Ascending aorta (tissue), 2 donors: ENCODE data around the gene FBXO2. TPM values are rescaled to one million over a fixed set of nuclear protein-coding genes. Genes with fewer than 3 reads are reported as not detected.
A peak's percentile ranks its signal among the peaks of the same experiment; 100 is the strongest.

Source experiments
- DNase-seq, 2 donors: peaks; one replicate each; pipeline ENCODE4 v3.0.0-alpha.2; 2019; ENCODE audit warnings: low spot score in 2 of 2
- H3K27ac ChIP-seq, 2 donors: fragments of 200-600 bp; sonication (generic); one replicate each; pipeline ENCODE4 v1.5.1; 2016 to 2017; ENCODE audit warnings: mild to moderate bottlenecking in 1 of 2
- H3K27me3 ChIP-seq: fragments of 200-600 bp; sonication (generic); one replicate; pipeline ENCODE4 v1.5.1; 2017
- H3K36me3 ChIP-seq, 2 donors: fragments of 200-600 bp; sonication (generic); one replicate each; pipeline ENCODE4 v1.5.1; 2016
- H3K4me1 ChIP-seq, 2 donors: fragments of 200-600 bp; sonication (generic); one replicate each; pipeline ENCODE4 v1.5.1; 2016 to 2017; ENCODE audit warnings: mild to moderate bottlenecking in 1 of 2
- H3K4me3 ChIP-seq, 2 donors: fragments of 200-600 bp; sonication (generic); one replicate each; pipeline ENCODE4 v1.5.1; 2016 to 2017; ENCODE audit warnings: mild to moderate bottlenecking in 1 of 2
- H3K9me3 ChIP-seq, 2 donors: fragments of 200-600 bp; sonication (generic); one replicate each; pipeline ENCODE4 v1.5.1; 2016
- CTCF ChIP-seq, 3 experiments: fragments of 200-600 bp in 2 of 3; fragments of 450-650 bp in 1 of 3; sonication (generic) in 2 of 3; IDR thresholded peaks; one replicate each; pipeline ENCODE4 v1.5.1; 2016 to 2019; ENCODE audit warnings: antibody characterized with exemption in 3 of 3, mild to moderate bottlenecking in 1 of 3, moderate library complexity in 1 of 3
- intact Hi-C: fragments of 100-400 bp; cut with DNase I; formaldehyde crosslinking; loops from one replicate; pipeline ENCODE4 v1.15.1; 2023
- total RNA-seq: library from RNA; depleted of rRNA; stranded (reverse); fragments of >200 nt; gene quantifications from one replicate; pipeline ENCODE4 v1.1.0, GENCODE V29; 2016

FBXO2 gene
- total RNA-seq, 1 donor from 2014 or later = 6.1 TPM

GRCh38 chr1:11657654-11658053 is 3.4 kb upstream of the FBXO2 start:
- DNase-seq = no peak
- no peak for TF ChIP-seq CTCF (IDR thresholded peaks at IDR 0.05)
- no peak overlapping the region for H3K4me3 ChIP-seq
- H3K27ac ChIP-seq = no peak overlapping the region
- intact Hi-C loops = loop anchor here (10.0 kb wide), 1 partner anchor 247 kb away; no protein-coding TSS in a partner anchor
- H3K9me3 ChIP-seq = no peaks in the 10 kb centered on the region
- H3K27me3 ChIP-seq = no peaks in the 10 kb centered on the region
- peaks cover 7 to 20% of the 10 kb centered on the region in 2 donors for H3K36me3 ChIP-seq
- peaks cover 8 to 10% of the 10 kb centered on the region in 2 donors for H3K4me1 ChIP-seq

- peak overlapping the region; percentile 77 to 86 for H3K4me3 ChIP-seq
- H3K36me3 ChIP-seq = peaks cover 3 to 10% of the 10 kb centered on the region in 2 donors
Observed at GRCh38 chr1:11654939-11655808, 945 bp upstream of the FBXO2 start.

GRCh38 chr1:11653861-11654136 is 430 bp downstream of the FBXO2 start:
- Histone ChIP-seq H3K27me3 (no peaks in the 10 kb centered on the region), H3K27ac (peak overlapping the region; percentile 41 to 64), H3K9me3 (no peaks in the 10 kb centered on the region), H3K4me3 (peak overlapping the region; percentile 77 to 86), H3K4me1 (peaks cover 10 to 18% of the 10 kb centered on the region in 2 donors), H3K36me3 (peaks cover 3% of the 10 kb centered on the region in 2 donors)
- intact Hi-C loops = loop anchor here (1.0 to 10.0 kb wide), 4 partner anchors 28 to 251 kb away; partner anchors contain the start of genes AGTRAP, CLCN6, MAD2L2 and MTHFR
- no peak for TF ChIP-seq CTCF (IDR thresholded peaks at IDR 0.05)
- no peak for DNase-seq

More at GRCh38 chr1:11654939-11655808, 945 bp upstream of the FBXO2 start:
- DNase-seq = no peak
- peaks cover 8 to 17% of the 10 kb centered on the region in 2 donors for H3K4me1 ChIP-seq
- intact Hi-C loops = loop anchor here (1.0 to 10.0 kb wide), 4 partner anchors 26 to 250 kb away; partner anchors contain the start of genes AGTRAP, CLCN6, MAD2L2 and MTHFR
- H3K27ac ChIP-seq = peak overlapping the region in 1 of 2 donors; percentile 17
- no peaks in the 10 kb centered on the region for H3K27me3 ChIP-seq
- no peak for TF ChIP-seq CTCF (IDR thresholded peaks at IDR 0.05)
- no peaks in the 10 kb centered on the region for H3K9me3 ChIP-seq

GRCh38 chr1:11653101-11653860 is 948 bp downstream of the FBXO2 start:
- no peak for DNase-seq
- no peak for TF ChIP-seq CTCF (IDR thresholded peaks at IDR 0.05)
- H3K4me3 ChIP-seq = peak overlapping the region in 1 of 2 donors; percentile 86
- intact Hi-C loops = loop anchor here (5.0 to 10.0 kb wide), 2 partner anchors 154 to 252 kb away; partner anchors contain the start of genes CLCN6 and MTHFR
- H3K27me3 ChIP-seq = no peaks in the 10 kb centered on the region
- no peaks in the 10 kb centered on the region for H3K9me3 ChIP-seq
- H3K4me1 ChIP-seq = peaks cover 13 to 18% of the 10 kb centered on the region in 2 donors
- peaks cover 0 to 3% of the 10 kb centered on the region in 2 donors for H3K36me3 ChIP-seq
- peak overlapping the region in 1 of 2 donors; percentile 41 for H3K27ac ChIP-seq

GRCh38 chr1:11652203-11652780 is 1.9 kb downstream of the FBXO2 start:
- peaks cover 0 to 3% of the 10 kb centered on the region in 2 donors for H3K36me3 ChIP-seq
- no peaks in the 10 kb centered on the region for H3K27me3 ChIP-seq
- no peak for TF ChIP-seq CTCF (IDR thresholded peaks at IDR 0.05)
- no peak for DNase-seq
- no peak overlapping the region for H3K4me3 ChIP-seq
- H3K9me3 ChIP-seq = no peaks in the 10 kb centered on the region
- no peak overlapping the region for H3K27ac ChIP-seq
- intact Hi-C loops = loop anchor here (5.0 to 10.0 kb wide), 2 partner anchors 155 to 253 kb away; partner anchors contain the start of genes CLCN6 and MTHFR
- peaks cover 13 to 18% of the 10 kb centered on the region in 2 donors for H3K4me1 ChIP-seq
